ENCODE measurements around the gene MVD.
"Not testable (repeated sequence)": the region's sequence is repeated elsewhere in the genome, so short reads cannot be mapped to it uniquely, and the experiment has no call there.

Gene MVD

GRCh38 chr16:88676502-88677242, 13.8 kb upstream of the MVD start:
- Histone ChIP-seq H3K27ac (ENCODE audit: low read length) (no peak overlapping the region), H3K9me3 (ENCODE audit: control insufficient read depth in 1 of 2, low read length in 2 of 2) (no peaks in the 10 kb centered on the region), H3K36me3 (ENCODE audit: control insufficient read depth in 1 of 2, insufficient read depth in 2 of 2, low read length in 2 of 2) (no peaks in the 10 kb centered on the region), H3K4me1 (ENCODE audit: control insufficient read depth in 1 of 2, insufficient read depth in 2 of 2, low read length in 2 of 2) (no peaks in the 10 kb centered on the region), H3K4me3 (ENCODE audit: low read depth in 1 of 2, low read length in 2 of 2) (no peak overlapping the region), H3K27me3 (ENCODE audit: low read depth, low read length) (peaks cover 5% of the 10 kb centered on the region)

GRCh38 chr16:88673716-88674379, 11.0 kb upstream of the MVD start:
- no peaks in the 10 kb centered on the region for H3K27me3 ChIP-seq (ENCODE audit: low read depth, low read length)
- no peaks in the 10 kb centered on the region for H3K36me3 ChIP-seq (ENCODE audit: control insufficient read depth in 1 of 2, insufficient read depth in 2 of 2, low read length in 2 of 2)
- H3K27ac ChIP-seq (ENCODE audit: low read length), result no peak overlapping the region
- H3K9me3 ChIP-seq (ENCODE audit: control insufficient read depth in 1 of 2, low read length in 2 of 2), result no peaks in the 10 kb centered on the region
- H3K4me3 ChIP-seq (ENCODE audit: low read depth in 1 of 2, low read length in 2 of 2), result no peak overlapping the region
- no peaks in the 10 kb centered on the region for H3K4me1 ChIP-seq (ENCODE audit: control insufficient read depth in 1 of 2, insufficient read depth in 2 of 2, low read length in 2 of 2)

GRCh38 chr16:88672776-88673175, 9.9 kb upstream of the MVD start:
- no peaks in the 10 kb centered on the region for H3K4me1 ChIP-seq (ENCODE audit: control insufficient read depth in 1 of 2, insufficient read depth in 2 of 2, low read length in 2 of 2)
- no peak overlapping the region for H3K4me3 ChIP-seq (ENCODE audit: low read depth in 1 of 2, low read length in 2 of 2)
- no peaks in the 10 kb centered on the region for H3K36me3 ChIP-seq (ENCODE audit: control insufficient read depth in 1 of 2, insufficient read depth in 2 of 2, low read length in 2 of 2)
- H3K9me3 ChIP-seq (ENCODE audit: control insufficient read depth in 1 of 2, low read length in 2 of 2), result no peaks in the 10 kb centered on the region
- H3K27me3 ChIP-seq (ENCODE audit: low read depth, low read length), result no peaks in the 10 kb centered on the region
- no peak overlapping the region for H3K27ac ChIP-seq (ENCODE audit: low read length)

GRCh38 chr16:88671806-88672205, 8.9 kb upstream of the MVD start:
- H3K36me3 ChIP-seq (ENCODE audit: control insufficient read depth in 1 of 2, insufficient read depth in 2 of 2, low read length in 2 of 2), result no peaks in the 10 kb centered on the region
- no peak overlapping the region for H3K27ac ChIP-seq (ENCODE audit: low read length)

GRCh38 chr16:88669980-88670379, 7.1 kb upstream of the MVD start:
- Histone ChIP-seq H3K27me3 (ENCODE audit: low read depth, low read length) (no peaks in the 10 kb centered on the region), H3K36me3 (ENCODE audit: control insufficient read depth in 1 of 2, insufficient read depth in 2 of 2, low read length in 2 of 2) (no peaks in the 10 kb centered on the region), H3K9me3 (ENCODE audit: control insufficient read depth in 1 of 2, low read length in 2 of 2) (no peaks in the 10 kb centered on the region), H3K4me1 (ENCODE audit: control insufficient read depth in 1 of 2, insufficient read depth in 2 of 2, low read length in 2 of 2) (no peaks in the 10 kb centered on the region), H3K27ac (ENCODE audit: low read length) (no peak overlapping the region), H3K4me3 (ENCODE audit: low read depth in 1 of 2, low read length in 2 of 2) (no peak overlapping the region)

More at GRCh38 chr16:88671806-88672205, 8.9 kb upstream of the MVD start:
- Histone ChIP-seq H3K9me3 (ENCODE audit: control insufficient read depth in 1 of 2, low read length in 2 of 2) (no peaks in the 10 kb centered on the region), H3K4me3 (ENCODE audit: low read depth in 1 of 2, low read length in 2 of 2) (no peak overlapping the region), H3K4me1 (ENCODE audit: control insufficient read depth in 1 of 2, insufficient read depth in 2 of 2, low read length in 2 of 2) (no peaks in the 10 kb centered on the region), H3K27me3 (ENCODE audit: low read depth, low read length) (no peaks in the 10 kb centered on the region)

- H3K27me3 ChIP-seq (ENCODE audit: low read depth, low read length); H3K36me3 ChIP-seq (ENCODE audit: control insufficient read depth in 1 of 2, insufficient read depth in 2 of 2, low read length in 2 of 2): not testable (repeated sequence)
Observed at GRCh38 chr16:88669493-88669892, 6.6 kb upstream of the MVD start.

GRCh38 chr16:88667461-88667860, 4.6 kb upstream of the MVD start:
- H3K27ac ChIP-seq (ENCODE audit: low read length), result no peak overlapping the region
- no peaks in the 10 kb centered on the region for H3K27me3 ChIP-seq (ENCODE audit: low read depth, low read length)
- H3K36me3 ChIP-seq (ENCODE audit: control insufficient read depth in 1 of 2, insufficient read depth in 2 of 2, low read length in 2 of 2), result no peaks in the 10 kb centered on the region
- H3K4me1 ChIP-seq (ENCODE audit: control insufficient read depth in 1 of 2, insufficient read depth in 2 of 2, low read length in 2 of 2), result peaks cover 0 to 6% of the 10 kb centered on the region in 2 donors
- H3K4me3 ChIP-seq (ENCODE audit: low read depth in 1 of 2, low read length in 2 of 2), result no peak overlapping the region
- H3K9me3 ChIP-seq (ENCODE audit: control insufficient read depth in 1 of 2, low read length in 2 of 2), result no peaks in the 10 kb centered on the region

More at GRCh38 chr16:88669493-88669892, 6.6 kb upstream of the MVD start:
- not testable (repeated sequence) for H3K27ac ChIP-seq (ENCODE audit: low read length); H3K9me3 ChIP-seq (ENCODE audit: control insufficient read depth in 1 of 2, low read length in 2 of 2); H3K4me3 ChIP-seq (ENCODE audit: low read depth in 1 of 2, low read length in 2 of 2); H3K4me1 ChIP-seq (ENCODE audit: control insufficient read depth in 1 of 2, insufficient read depth in 2 of 2, low read length in 2 of 2)

- Histone ChIP-seq H3K27ac (ENCODE audit: low read length) (no peak overlapping the region), H3K9me3 (ENCODE audit: control insufficient read depth in 1 of 2, low read length in 2 of 2) (no peaks in the 10 kb centered on the region), H3K4me3 (ENCODE audit: low read depth in 1 of 2, low read length in 2 of 2) (no peak overlapping the region), H3K36me3 (ENCODE audit: control insufficient read depth in 1 of 2, insufficient read depth in 2 of 2, low read length in 2 of 2) (no peaks in the 10 kb centered on the region), H3K27me3 (ENCODE audit: low read depth, low read length) (no peaks in the 10 kb centered on the region), H3K4me1 (ENCODE audit: control insufficient read depth in 1 of 2, insufficient read depth in 2 of 2, low read length in 2 of 2) (peaks cover 0 to 13% of the 10 kb centered on the region in 2 donors)
Observed at GRCh38 chr16:88665570-88665969, 2.7 kb upstream of the MVD start.

- Histone ChIP-seq H3K36me3 (ENCODE audit: control insufficient read depth in 1 of 2, insufficient read depth in 2 of 2, low read length in 2 of 2) (no peaks in the 10 kb centered on the region), H3K9me3 (ENCODE audit: control insufficient read depth in 1 of 2, low read length in 2 of 2) (no peaks in the 10 kb centered on the region), H3K4me3 (ENCODE audit: low read depth in 1 of 2, low read length in 2 of 2) (no peak overlapping the region), H3K27ac (ENCODE audit: low read length) (no peak overlapping the region), H3K27me3 (ENCODE audit: low read depth, low read length) (no peaks in the 10 kb centered on the region), H3K4me1 (ENCODE audit: control insufficient read depth in 1 of 2, insufficient read depth in 2 of 2, low read length in 2 of 2) (peaks cover 0 to 13% of the 10 kb centered on the region in 2 donors)
Observed at GRCh38 chr16:88665148-88665547, 2.3 kb upstream of the MVD start.

- no peaks in the 10 kb centered on the region for H3K27me3 ChIP-seq (ENCODE audit: low read depth, low read length)
- peak overlapping the region; percentile 61 to 81 for H3K4me3 ChIP-seq (ENCODE audit: low read depth in 1 of 2, low read length in 2 of 2)
- peaks cover 0 to 13% of the 10 kb centered on the region in 2 donors for H3K4me1 ChIP-seq (ENCODE audit: control insufficient read depth in 1 of 2, insufficient read depth in 2 of 2, low read length in 2 of 2)
- H3K9me3 ChIP-seq (ENCODE audit: control insufficient read depth in 1 of 2, low read length in 2 of 2), result no peaks in the 10 kb centered on the region
- peaks cover 0 to 8% of the 10 kb centered on the region in 2 donors for H3K36me3 ChIP-seq (ENCODE audit: control insufficient read depth in 1 of 2, insufficient read depth in 2 of 2, low read length in 2 of 2)
- no peak overlapping the region for H3K27ac ChIP-seq (ENCODE audit: low read length)
Observed at GRCh38 chr16:88662222-88662842, 559 bp downstream of the MVD start.

- no peak overlapping the region for H3K4me3 ChIP-seq (ENCODE audit: low read depth in 1 of 2, low read length in 2 of 2)
- no peaks in the 10 kb centered on the region for H3K27me3 ChIP-seq (ENCODE audit: low read depth, low read length)
- peaks cover 0 to 13% of the 10 kb centered on the region in 2 donors for H3K4me1 ChIP-seq (ENCODE audit: control insufficient read depth in 1 of 2, insufficient read depth in 2 of 2, low read length in 2 of 2)
- H3K27ac ChIP-seq (ENCODE audit: low read length), result no peak overlapping the region
- H3K9me3 ChIP-seq (ENCODE audit: control insufficient read depth in 1 of 2, low read length in 2 of 2), result no peaks in the 10 kb centered on the region
- peaks cover 0 to 8% of the 10 kb centered on the region in 2 donors for H3K36me3 ChIP-seq (ENCODE audit: control insufficient read depth in 1 of 2, insufficient read depth in 2 of 2, low read length in 2 of 2)
Observed at GRCh38 chr16:88661468-88661867, 1.4 kb downstream of the MVD start.

Data from muscle layer of duodenum (tissue), 2 donors.